AG09309 (cell line): ENCODE data around the gene HHLA2.

Source experiments
- DNase-seq: peaks from one replicate; pipeline ENCODE4 v3.0.0-alpha.2; 2010; ENCODE audit warnings: low read depth
- H3K4me3 ChIP-seq: 2 replicates; pipeline ENCODE4 v1.5.1; 2011; ENCODE audit warnings: mild to moderate bottlenecking, low read depth, low read length, moderate library complexity; ENCODE audit not compliant: control insufficient read depth
- TF ChIP-seq, protein P1 (sequence below): IDR thresholded peaks from 2 replicates; pipeline ENCODE4 v1.5.1; 2011; ENCODE audit warnings: mild to moderate bottlenecking, low read depth, low read length, inconsistent platforms; ENCODE audit not compliant: insufficient read depth, control insufficient read depth; ENCODE audit errors: missing control alignments

HHLA2 gene

DNA sequence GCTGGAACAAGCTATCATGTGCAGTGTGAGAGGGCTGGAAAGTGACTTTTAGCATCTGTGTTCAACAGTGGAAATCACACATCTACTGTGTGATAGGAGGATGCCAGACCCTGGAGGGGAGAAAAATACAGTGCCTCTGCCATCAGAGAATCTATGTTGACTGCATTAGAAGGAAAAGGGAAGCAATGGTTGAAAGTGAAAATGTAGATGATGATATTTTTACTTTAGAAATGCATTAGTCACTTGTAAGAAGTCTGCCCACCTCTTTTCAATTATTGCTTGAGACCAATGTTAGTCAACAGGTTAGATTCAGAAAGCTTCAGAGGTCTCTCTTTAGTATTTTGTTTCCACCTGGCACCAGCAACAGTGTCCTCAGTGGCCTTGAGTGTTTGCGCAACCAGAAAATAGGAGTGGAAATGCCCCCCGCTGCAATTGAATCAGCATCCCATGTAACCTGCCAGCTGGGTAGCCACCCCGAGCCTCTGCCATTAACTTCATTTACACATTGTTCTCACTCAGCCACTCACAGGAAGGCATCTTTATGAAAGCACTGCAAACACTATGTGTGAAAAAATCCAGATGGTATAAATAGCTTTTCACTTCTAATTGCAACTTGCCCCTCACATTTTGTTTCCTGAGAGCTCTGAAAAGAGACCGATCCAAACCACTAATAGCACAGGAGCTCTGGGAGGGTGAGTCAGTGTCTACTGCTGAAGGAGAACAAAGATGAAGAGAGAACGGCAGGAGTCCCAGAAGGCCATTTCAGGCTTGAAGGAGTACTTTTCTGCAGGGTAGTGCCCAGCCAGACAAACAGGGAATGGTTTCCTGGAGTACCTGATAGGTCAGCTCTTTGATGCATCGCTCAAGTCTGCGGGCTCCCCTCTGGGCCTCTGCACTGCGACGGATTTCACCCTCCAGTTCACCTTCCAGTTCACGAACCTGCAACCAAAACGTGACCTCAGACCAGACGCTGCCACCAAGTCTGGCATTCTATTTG is 92.1 kb downstream of the HHLA2 start:
- TF ChIP-seq, protein P1, sequence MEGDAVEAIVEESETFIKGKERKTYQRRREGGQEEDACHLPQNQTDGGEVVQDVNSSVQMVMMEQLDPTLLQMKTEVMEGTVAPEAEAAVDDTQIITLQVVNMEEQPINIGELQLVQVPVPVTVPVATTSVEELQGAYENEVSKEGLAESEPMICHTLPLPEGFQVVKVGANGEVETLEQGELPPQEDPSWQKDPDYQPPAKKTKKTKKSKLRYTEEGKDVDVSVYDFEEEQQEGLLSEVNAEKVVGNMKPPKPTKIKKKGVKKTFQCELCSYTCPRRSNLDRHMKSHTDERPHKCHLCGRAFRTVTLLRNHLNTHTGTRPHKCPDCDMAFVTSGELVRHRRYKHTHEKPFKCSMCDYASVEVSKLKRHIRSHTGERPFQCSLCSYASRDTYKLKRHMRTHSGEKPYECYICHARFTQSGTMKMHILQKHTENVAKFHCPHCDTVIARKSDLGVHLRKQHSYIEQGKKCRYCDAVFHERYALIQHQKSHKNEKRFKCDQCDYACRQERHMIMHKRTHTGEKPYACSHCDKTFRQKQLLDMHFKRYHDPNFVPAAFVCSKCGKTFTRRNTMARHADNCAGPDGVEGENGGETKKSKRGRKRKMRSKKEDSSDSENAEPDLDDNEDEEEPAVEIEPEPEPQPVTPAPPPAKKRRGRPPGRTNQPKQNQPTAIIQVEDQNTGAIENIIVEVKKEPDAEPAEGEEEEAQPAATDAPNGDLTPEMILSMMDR = no peak
- no peak overlapping the region for H3K4me3 ChIP-seq
- no peak for DNase-seq

DNA sequence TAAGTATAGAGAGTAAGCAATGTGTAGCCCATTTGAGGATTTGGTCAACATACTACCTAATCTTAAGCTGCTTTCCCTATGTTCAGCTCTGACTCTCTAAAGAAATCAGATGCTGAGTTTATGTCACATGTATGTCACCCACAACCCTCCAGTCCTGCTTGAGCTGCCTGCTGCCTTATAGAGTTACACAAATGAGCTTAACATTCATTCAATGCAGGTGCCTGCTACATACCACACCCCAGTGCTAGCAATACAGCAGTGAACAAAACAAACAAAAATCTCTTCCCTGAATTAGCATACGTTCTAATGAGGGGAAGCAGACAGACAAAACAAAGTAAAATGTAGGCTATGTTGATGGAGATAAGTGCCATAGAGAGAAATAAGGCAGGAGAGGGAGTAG is 93.0 kb downstream of the HHLA2 start:
- no peak for DNase-seq
- TF ChIP-seq, protein P1 = no peak
- H3K4me3 ChIP-seq = no peak overlapping the region

DNA sequence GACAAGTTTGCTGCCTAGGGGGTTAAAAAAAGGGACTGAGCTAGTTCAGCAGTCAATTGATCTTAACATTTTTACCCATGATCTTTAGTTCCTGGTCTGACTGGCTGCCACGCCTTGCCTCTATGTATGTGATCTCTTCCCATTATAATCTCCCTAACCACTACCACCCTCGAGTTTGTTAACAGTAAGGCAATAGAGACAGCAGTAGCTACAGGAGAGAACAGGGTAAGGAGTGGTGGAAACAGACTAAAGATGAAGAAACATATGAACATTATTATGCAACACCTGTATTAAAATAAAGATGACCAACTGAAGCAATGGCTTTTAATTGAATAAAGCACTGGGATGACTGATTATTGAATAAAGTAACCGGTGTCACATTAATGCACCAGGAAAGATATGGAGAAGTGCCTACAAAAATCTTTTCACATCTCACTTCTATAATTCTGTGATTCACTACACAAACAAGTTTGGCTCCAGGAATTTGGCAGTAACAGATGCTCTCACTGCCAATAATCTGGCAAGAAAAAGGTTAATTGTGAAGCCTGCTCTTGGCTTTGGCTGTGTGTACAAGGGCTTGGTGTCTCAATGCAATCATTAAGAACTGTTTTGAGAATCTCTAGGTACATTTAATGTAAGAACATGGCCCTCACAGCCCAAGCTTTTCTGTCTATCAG is 95.7 kb downstream of the HHLA2 start:
- H3K4me3 ChIP-seq = no peak overlapping the region
- peak; percentile 21 for DNase-seq
- TF ChIP-seq, protein P1 = no peak

DNA sequence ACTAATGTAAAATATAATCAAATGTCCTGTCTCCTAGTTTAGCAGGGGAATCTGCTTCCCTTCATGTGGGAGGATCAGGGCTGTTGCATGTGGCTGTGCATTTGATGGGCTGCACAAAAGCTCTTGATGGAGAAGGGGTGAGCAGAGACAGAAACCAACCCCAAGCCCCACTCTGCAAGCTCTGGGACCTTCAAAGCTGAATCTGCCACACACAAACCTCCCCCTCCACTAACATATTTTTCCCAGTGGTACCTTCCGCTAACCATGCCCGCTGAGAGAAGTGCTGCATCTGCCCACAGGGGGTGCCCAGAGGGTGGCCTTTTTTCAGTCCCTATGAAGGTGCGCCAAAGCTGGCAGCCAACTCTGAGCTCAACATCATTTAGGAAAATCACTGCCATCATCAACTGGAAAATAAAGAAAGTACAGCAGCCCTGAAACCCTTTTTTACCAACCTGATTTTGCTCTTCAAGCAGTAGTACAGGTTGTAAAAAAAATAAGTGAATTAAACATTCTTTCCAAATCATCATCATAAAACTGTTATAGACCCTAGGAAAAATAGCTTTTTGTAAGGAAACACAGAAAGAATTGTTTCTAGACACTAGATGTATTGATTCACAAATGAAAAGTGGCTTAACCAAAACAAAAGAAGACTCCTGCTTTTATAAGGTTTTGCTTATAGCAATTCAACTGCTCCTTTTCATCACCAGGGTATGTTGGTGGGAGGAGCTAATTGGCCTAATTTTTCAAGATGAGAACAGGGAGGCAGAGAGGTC is 97.0 kb downstream of the HHLA2 start:
- DNase-seq = no peak
- H3K4me3 ChIP-seq = no peak overlapping the region
- TF ChIP-seq, protein P1 = no peak

DNA sequence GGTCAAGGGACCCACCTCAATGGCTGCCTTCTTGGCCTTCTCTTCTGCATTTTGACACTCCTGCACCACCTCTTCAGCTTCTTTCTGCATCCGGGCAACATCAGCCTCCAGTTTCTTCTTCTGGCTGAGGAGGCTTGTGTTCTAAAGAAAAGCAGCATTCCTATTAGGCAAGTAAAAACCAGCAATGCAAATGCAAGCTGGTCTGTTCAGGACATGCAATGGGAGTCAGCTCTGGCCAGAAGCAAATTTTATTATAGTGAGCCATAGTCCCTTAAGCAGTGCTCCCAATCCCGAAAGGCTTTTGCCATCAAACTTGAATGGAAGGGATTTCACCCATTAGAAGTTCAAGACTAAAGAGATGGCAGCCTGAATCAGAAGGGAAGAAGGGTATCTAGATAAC is 97.7 kb downstream of the HHLA2 start:
- DNase-seq = no peak
- no peak overlapping the region for H3K4me3 ChIP-seq
- TF ChIP-seq, protein P1 = no peak

DNA sequence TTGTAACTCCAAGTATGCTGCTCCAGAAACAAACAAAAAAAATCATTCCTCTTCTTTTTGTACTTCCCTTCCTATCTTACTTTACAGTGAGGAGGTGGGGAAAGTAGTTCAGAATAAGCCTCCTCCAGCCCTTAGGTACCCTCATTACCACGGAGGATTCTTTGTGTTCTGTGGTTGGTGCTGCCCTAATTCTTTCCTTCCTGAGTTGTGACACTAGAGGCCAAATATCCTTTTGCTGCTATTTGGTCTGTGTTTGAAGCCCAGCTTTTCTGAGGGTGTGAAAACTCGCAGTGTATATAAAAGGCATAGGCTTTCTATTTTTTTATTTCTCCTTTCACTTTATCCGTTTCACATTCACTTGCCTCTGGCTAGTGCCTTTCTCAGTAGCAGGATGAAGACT is 98.2 kb downstream of the HHLA2 start:
- DNase-seq = no peak
- TF ChIP-seq, protein P1 = no peak
- no peak overlapping the region for H3K4me3 ChIP-seq
